BLaER1 (cell line): ENCODE results near the gene GATD1.

ENCODE experiments used
- H3K27ac ChIP-seq: shearing (Covaris generic); formaldehyde crosslinking; 2 replicates; pipeline ENCODE4 v1.8.1; 2022
- H3K27me3 ChIP-seq: shearing (Covaris generic); formaldehyde crosslinking; 2 replicates; pipeline ENCODE4 v1.8.1; 2022
- H3K36me3 ChIP-seq: shearing (Covaris generic); formaldehyde crosslinking; 2 replicates; pipeline ENCODE4 v1.8.1; 2022
- H3K4me1 ChIP-seq: shearing (Covaris generic); formaldehyde crosslinking; 2 replicates; pipeline ENCODE4 v1.8.1; 2022
- H3K4me2 ChIP-seq: shearing (Covaris generic); formaldehyde crosslinking; 2 replicates; pipeline ENCODE4 v1.8.1; 2022
- H3K4me3 ChIP-seq: shearing (Covaris generic); formaldehyde crosslinking; 2 replicates; pipeline ENCODE4 v1.8.1; 2022
- H3K9ac ChIP-seq: shearing (Covaris generic); formaldehyde crosslinking; 2 replicates; pipeline ENCODE4 v1.8.1; 2022
- H3K9me3 ChIP-seq: shearing (Covaris generic); formaldehyde crosslinking; 2 replicates; pipeline ENCODE4 v1.8.1; 2022
- H4K20me1 ChIP-seq: shearing (Covaris generic); formaldehyde crosslinking; 2 replicates; pipeline ENCODE4 v1.8.1; 2022
- Cebpa-rat ChIP-seq: shearing (Covaris generic); IDR thresholded peaks from 2 replicates; pipeline ENCODE4 v1.8.1; 2022

GATD1 gene

DNA sequence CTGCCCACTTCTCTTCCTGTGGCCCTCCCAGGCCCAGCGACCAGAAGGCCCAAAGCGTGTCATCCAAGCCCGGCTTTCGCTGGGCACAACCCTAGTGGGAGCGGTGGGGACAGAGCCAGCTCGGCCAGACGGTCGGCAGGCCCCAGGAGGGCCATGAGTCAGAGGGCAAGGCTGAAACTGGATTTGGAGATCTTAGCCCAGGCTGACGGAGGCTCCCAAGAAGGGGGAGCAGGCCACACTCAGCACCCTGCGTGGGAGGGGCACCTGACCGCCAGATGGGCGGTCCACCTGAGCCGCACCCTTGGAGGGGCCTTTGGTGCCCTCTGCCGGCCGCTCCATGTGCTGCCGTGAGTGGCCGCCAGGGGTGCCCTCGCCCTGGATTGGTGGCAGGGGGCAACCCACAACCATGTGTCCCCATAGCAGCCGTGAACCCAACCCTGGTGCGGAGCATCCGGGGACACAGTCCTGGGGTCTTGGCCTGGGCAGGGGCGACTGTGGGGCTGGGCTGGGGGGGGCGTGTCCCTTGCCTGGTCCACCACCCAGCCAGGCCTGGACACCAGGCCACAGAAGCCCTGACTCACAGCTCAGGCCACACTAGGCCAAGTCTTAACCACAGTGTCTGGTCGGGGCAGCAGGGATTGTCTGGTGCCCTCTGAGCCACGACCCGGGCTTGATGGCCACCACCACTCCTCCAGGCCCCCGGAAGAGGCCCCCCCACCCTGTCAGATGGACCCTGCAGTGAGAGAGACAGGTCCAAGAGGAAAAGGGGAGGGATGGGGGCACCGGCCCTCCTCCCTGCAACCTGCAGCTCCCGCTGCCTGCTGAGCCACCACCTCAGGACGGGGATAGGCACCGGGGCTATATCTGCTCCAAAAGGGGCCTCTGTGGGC lies 49.2 kb downstream of the GATD1 start:
- H3K27me3 ChIP-seq, result peaks cover 34% of the 10 kb centered on the region
- no peak for TF ChIP-seq Cebpa-rat
- no peak overlapping the region; the same call in 1 of the 2 replicates for H3K9ac ChIP-seq
- no peak overlapping the region for H3K4me3 ChIP-seq
- peak overlapping the region; percentile 44; the same call in 1 of the 2 replicates for H3K27ac ChIP-seq
- H3K9me3 ChIP-seq, result no peaks in the 10 kb centered on the region
- H3K4me1 ChIP-seq, result peaks cover 49% of the 10 kb centered on the region
- peak overlapping the region; percentile 88 for H3K4me2 ChIP-seq
- no peaks in the 10 kb centered on the region for H4K20me1 ChIP-seq
- H3K36me3 ChIP-seq, result no peaks in the 10 kb centered on the region

DNA sequence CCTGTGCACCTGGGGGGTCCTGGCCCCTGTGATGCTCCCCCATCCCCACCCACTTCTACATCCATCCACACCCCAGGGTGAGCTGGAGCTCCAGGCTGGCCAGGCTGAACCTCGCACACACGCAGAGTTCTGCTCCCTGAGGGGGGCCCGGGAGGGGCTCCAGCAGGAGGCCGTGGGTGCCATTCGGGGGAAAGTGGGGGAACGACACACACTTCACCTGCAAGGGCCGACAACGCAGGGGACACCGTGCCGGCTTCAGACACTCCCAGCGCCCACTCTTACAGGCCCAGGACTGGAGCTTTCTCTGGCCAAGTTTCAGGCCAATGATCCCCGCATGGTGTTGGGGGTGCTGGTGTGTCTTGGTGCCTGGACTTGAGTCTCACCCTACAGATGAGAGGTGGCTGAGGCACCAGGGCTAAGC lies 50.0 kb downstream of the GATD1 start:
- Histone ChIP-seq H3K4me2 (peak overlapping the region; percentile 88), H3K27ac (peak overlapping the region; percentile 70; the same call in 1 of the 2 replicates)

DNA sequence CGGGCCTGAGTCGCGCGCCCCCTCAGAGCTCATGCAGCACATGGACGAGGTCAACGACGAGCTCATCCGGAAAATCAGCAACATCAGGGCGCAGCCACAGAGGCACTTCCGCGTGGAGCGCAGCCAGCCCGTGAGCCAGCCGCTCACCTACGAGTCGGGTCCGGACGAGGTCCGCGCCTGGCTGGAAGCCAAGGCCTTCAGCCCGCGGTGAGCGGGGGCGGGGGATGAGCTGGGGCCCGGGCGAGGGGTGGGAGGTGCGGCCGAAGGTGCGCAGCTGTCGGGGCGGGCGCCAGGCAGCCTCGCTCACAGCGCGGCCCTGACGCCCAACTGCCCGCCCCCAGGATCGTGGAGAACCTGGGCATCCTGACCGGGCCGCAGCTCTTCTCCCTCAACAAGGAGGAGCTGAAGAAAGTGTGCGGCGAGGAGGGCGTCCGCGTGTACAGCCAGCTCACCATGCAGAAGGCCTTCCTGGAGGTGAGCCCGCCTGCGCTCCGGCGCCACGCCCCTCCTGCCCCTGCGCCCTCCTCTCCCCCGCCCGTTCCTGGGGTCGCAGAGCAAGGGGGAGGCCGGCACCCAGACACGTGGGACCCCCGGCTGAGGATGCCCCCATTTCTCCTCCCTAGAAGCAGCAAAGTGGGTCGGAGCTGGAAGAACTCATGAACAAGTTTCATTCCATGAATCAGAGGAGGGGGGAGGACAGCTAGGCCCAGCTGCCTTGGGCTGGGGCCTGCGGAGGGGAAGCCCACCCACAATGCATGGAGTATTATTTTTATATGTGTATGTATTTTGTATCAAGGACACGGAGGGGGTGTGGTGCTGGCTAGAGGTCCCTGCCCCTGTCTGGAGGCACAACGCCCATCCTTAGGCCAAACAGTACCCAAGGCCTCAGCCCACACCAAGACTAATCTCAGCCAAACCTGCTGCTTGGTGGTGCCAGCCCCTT lies 50.7 kb downstream of the GATD1 start:
- Histone ChIP-seq H3K9ac (peak overlapping the region; percentile 65), H3K4me2 (peak overlapping the region; percentile 88), H3K4me3 (peak overlapping the region; percentile 64), H3K36me3 (no peaks in the 10 kb centered on the region), H3K27me3 (peaks cover 45% of the 10 kb centered on the region), H4K20me1 (peaks cover 10% of the 10 kb centered on the region), H3K9me3 (no peaks in the 10 kb centered on the region), H3K4me1 (peaks cover 62% of the 10 kb centered on the region), H3K27ac (peak overlapping the region; percentile 70)
- TF ChIP-seq Cebpa-rat, result no peak

More for the DNA sequence above, 50.0 kb downstream of the GATD1 start:
- 0 out of 2 replicates have a peak overlapping the region, but pooled peaks have one; percentile 65 for H3K9ac ChIP-seq
- peaks cover 55% of the 10 kb centered on the region for H3K4me1 ChIP-seq
- no peaks in the 10 kb centered on the region for H3K36me3 ChIP-seq
- no peak for TF ChIP-seq Cebpa-rat
- H3K4me3 ChIP-seq, result no peak overlapping the region; the same call in 1 of the 2 replicates
- peaks cover 38% of the 10 kb centered on the region for H3K27me3 ChIP-seq
- H4K20me1 ChIP-seq, result peaks cover 2% of the 10 kb centered on the region
- H3K9me3 ChIP-seq, result no peaks in the 10 kb centered on the region

DNA sequence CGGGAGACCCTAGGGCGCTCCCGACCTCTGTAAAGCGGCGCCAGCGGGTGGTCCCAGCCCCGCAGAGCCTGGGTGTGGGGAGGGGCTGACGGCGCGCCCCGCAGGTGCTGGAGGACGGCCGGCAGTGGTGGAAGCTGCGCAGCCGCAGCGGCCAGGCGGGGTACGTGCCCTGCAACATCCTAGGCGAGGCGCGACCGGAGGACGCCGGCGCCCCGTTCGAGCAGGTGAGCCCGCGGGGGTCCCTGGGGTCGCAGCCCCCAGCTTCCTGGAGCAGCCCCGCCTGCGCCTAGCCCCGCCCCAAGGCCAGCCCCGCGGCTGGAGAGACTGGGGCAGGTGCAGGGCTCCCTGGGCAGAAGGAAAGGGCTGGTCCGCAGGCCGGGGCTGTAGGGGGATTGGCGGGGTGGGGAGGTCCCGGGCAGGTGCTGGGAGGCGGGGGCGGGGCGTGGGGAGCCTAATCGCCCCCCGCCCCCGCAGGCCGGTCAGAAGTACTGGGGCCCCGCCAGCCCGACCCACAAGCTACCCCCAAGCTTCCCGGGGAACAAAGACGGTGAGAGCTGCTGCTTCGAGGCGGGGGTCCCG lies 51.6 kb downstream of the GATD1 start:
- TF ChIP-seq Cebpa-rat, result no peak
- no peak overlapping the region for H3K9ac ChIP-seq
- peaks cover 69% of the 10 kb centered on the region for H3K4me1 ChIP-seq
- H3K36me3 ChIP-seq, result no peaks in the 10 kb centered on the region
- H3K27me3 ChIP-seq, result peaks cover 54% of the 10 kb centered on the region
- H3K9me3 ChIP-seq, result no peaks in the 10 kb centered on the region
- H3K4me2 ChIP-seq, result peak overlapping the region; percentile 88
- peaks cover 17% of the 10 kb centered on the region for H4K20me1 ChIP-seq
- no peak overlapping the region for H3K27ac ChIP-seq
- H3K4me3 ChIP-seq, result peak overlapping the region; percentile 64

DNA sequence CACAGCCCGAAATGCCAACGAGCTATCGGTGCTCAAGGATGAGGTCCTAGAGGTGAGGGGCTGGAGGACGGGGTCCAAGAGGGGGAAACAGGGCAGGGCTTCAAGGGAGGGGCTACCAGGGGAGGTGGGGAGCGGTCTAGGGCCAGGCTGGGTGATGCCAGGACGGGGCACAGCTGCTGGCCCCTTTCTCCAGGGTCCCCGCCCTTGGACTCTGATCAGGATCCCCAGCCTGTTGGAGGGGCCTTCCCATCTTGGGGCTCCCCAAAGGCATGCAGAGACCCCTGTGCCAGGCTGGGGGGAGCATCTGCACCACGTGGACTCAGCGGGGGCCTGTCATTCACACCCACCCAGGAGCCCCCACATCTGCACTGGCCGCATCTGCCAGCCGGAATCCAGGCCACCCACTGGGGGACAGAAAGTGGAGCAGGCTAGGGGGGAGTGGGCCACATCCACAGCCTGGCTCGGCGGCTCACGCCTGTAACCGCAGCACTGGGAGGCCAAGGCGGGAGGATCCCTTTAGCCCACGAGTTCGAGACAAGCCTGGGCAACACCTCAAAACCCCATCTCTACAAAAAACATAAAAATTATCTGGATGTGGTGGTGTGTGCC lies 52.4 kb downstream of the GATD1 start:
- peak overlapping the region; percentile 88 for H3K4me2 ChIP-seq
- peaks cover 62% of the 10 kb centered on the region for H3K27me3 ChIP-seq
- no peaks in the 10 kb centered on the region for H3K36me3 ChIP-seq
- peaks cover 74% of the 10 kb centered on the region for H3K4me1 ChIP-seq
- H3K4me3 ChIP-seq, result no peak overlapping the region
- no peak for TF ChIP-seq Cebpa-rat
- H3K9ac ChIP-seq, result no peak overlapping the region
- peaks cover 17% of the 10 kb centered on the region for H4K20me1 ChIP-seq
- H3K27ac ChIP-seq, result no peak overlapping the region
- H3K9me3 ChIP-seq, result no peaks in the 10 kb centered on the region

DNA sequence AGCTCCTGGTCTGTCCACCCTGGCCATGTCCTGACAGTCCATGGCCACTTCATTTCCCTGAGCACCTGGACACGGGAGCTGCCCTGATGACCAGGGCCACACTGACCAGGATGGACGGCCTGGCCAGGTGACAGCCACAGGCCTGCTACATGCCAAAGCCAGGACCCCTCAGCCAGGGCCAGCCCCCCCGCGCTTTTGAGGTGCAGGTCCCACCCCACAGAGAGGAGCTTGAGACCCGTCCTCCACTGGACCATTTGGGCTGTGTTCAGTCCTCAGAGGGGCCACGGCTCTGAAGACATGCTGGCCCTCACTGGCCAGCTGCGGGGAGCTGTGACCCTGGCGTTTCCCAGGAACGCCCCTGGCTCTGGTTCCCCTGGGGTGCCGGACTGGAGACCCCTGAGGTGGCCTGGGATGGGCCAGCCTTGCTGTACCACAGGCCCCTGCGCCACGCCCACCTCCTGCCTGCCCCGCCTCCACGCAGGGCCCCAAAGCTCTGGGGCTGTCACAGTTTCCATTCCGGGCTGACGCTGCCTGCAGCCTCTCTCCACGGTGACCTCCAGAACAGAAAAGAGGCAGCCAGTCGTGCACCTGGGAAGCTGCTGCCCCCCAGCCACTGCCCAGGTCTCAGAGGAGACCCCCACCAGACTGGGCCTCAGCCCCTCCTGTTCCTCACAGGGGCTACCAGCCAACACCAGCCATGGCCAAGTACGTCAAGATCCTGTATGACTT lies 53.1 kb downstream of the GATD1 start:
- no peak for TF ChIP-seq Cebpa-rat
- Histone ChIP-seq H3K9ac (no peak overlapping the region), H4K20me1 (peaks cover 17% of the 10 kb centered on the region), H3K36me3 (no peaks in the 10 kb centered on the region), H3K27ac (no peak overlapping the region), H3K4me1 (peaks cover 72% of the 10 kb centered on the region), H3K27me3 (peaks cover 69% of the 10 kb centered on the region), H3K4me3 (no peak overlapping the region), H3K9me3 (no peaks in the 10 kb centered on the region), H3K4me2 (0 out of 2 replicates have a peak overlapping the region, but pooled peaks have one; percentile 88)

DNA sequence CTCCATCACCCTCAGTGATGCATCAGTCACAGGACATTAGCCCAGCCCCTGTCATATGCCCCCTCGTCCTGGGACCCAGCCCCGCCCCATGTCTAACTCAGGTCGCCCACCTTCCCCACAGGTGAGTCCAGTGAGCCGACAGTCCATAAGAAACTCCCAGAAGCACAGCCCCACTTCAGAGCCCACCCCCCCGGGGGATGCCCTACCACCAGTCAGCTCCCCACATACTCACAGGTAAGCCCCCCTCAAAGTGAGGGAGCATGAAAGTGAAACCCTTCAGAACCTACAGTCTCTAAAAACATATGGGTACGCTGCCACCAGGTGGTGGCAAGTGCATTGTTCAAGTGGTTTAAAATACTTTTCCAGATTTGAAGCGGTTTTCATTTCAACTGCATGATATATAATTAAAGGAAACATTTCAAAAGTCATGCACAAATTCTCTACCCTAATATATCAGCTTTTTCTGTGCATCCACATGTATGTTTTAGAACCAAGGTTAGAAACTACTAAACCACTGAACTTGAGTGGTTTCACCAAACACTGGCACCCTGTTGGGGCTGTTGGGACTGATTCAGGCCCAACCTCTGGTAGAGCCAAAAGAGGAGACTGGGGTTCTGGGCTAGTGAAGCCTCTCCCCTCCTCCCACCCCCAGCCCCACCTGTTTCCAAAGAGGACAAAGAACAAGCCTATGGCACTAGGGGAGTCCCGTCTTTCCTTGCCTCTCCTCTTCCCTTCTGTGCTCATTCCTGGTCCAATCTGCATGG lies 54.0 kb downstream of the GATD1 start:
- TF ChIP-seq Cebpa-rat, result no peak
- no peaks in the 10 kb centered on the region for H3K9me3 ChIP-seq
- no peak overlapping the region for H3K27ac ChIP-seq
- H3K4me2 ChIP-seq, result peak overlapping the region; percentile 44
- peaks cover 17% of the 10 kb centered on the region for H4K20me1 ChIP-seq
- no peak overlapping the region for H3K4me3 ChIP-seq
- peaks cover 72% of the 10 kb centered on the region for H3K27me3 ChIP-seq
- H3K4me1 ChIP-seq, result peaks cover 62% of the 10 kb centered on the region
- H3K9ac ChIP-seq, result no peak overlapping the region
- no peaks in the 10 kb centered on the region for H3K36me3 ChIP-seq

DNA sequence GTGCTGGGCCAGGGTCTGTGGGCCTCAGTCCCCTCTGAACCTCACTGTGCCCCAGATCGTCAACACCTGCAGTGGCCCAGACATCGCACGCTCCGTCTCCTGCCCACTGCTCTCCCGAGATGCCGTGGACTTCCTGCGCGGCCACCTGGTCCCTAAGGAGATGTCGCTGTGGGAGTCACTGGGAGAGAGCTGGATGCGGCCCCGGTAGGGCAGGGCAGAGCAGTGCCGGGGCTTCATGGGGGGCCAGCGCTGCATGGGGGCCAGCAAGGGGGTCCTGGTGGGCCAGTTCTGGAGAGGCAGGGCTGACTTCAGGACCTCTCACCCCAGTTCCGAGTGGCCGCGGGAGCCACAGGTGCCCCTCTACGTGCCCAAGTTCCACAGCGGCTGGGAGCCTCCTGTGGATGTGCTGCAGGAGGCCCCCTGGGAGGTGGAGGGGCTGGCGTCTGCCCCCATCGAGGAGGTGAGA lies 54.9 kb downstream of the GATD1 start:
- peak overlapping the region; percentile 59 for H3K4me3 ChIP-seq
- peaks cover 17% of the 10 kb centered on the region for H4K20me1 ChIP-seq
- H3K27me3 ChIP-seq, result peaks cover 71% of the 10 kb centered on the region
- no peak overlapping the region for H3K27ac ChIP-seq
- H3K9me3 ChIP-seq, result no peaks in the 10 kb centered on the region
- peak overlapping the region; percentile 29; the same call in 1 of the 2 replicates for H3K9ac ChIP-seq
- H3K4me2 ChIP-seq, result peak overlapping the region; percentile 95
- H3K36me3 ChIP-seq, result no peaks in the 10 kb centered on the region
- no peak for TF ChIP-seq Cebpa-rat
- H3K4me1 ChIP-seq, result peaks cover 53% of the 10 kb centered on the region
